NCI-H510A treated with DMSO at 0.1 percent for 48 hours (cell line): ENCODE measurements around the gene AUNIP.
A peak's percentile ranks its signal among the peaks of the same experiment; 100 is the strongest.
"Not testable (repeated sequence)": the region's sequence is repeated elsewhere in the genome, so short reads cannot be mapped to it uniquely, and the experiment has no call there.

Source experiments
- DNase-seq: peaks from one replicate; lab custom pipeline; 2025; lab: John Stamatoyannopoulos, UW

Gene AUNIP

DNA sequence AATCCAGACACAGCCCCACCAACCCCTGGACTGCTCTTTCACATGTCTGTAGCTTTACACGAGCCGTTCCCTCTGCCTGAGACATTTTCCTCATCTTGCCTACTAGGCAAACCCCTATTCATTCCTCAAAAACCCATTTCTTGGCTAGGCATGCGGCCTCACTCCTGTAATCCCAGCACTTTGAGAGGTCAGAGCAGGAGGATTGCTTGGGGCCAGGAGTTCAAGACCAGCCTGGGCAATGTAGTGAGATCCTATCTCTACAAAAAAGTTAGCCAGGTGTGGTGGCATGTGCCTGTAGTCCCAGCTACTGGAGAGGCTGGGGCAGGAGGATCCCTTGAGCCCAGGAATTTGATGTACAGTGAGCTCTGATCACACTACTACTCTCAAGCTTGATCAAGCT is 5.2 kb upstream of the AUNIP start:
- DNase-seq = no peak

DNA sequence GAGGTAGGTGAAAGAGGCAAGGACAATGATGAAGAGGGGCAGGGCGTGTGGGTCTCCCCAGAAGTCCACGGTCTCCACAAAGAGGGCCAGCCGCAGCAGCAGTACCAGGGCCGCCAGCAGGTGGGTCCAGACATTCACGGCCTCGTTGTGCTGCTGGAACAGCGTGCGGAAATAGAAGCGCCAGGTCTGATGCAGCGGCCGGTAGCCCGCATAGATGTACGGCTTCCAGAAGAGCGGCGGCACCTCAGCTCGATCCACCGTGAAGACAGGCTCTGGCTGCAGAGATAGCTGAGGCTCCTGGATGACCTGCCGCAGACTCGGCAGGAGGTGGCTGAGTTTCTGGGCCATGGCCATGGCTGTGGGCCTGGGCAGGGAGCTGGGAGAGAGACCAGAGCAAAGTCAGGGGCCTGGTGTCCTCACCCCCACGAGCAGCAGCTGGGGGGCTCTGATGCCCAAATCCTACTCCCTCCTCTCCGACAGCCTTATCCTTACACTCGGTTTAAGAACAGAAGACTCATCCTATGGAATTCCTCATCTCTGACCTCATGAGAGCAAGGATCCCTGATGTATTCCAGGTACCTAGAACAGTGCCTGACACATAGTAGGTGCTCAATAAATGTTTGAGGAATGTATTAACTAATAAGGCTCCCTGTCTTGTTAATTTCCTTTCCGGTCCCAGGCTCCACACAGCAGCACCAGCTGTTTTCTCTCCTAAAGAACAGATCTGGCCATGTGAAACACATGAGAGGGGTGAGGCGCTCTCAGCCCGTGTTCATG is 4.4 kb upstream of the AUNIP start:
- DNase-seq = no peak

DNA sequence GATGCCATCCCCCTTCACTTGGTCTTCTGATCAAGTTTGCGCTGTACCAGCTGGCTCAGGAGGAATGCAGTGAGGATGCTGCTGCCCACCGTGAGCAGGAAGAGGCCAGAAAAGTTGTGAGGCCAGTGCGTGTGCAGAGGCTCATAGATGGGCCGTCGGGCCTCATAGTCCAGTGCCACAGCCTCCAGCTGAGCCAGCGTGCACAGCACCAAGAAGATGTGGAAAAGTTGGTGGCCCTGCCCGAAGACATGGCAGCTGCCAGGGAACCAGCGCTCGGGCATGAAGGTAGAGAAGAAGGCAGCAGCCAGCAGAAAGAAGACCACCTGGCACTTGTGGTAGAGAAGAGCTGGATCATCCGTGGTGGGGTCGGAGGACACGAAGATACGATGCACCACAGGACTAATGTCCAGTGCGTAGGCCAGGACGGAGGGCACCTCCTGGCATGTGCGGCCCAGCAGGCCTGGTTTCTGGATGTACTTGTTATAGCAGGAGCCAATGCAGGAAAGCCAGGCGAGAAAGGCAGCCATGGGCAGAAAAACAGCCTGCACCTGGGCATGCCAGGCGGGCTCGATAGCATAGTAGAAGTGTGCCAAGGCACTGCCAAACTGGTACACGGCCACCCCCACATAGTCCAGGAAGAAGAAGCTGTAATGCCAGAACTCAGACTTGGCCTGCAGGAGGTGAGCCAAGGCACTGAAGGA is 3.7 kb upstream of the AUNIP start:
- DNase-seq = no peak

DNA sequence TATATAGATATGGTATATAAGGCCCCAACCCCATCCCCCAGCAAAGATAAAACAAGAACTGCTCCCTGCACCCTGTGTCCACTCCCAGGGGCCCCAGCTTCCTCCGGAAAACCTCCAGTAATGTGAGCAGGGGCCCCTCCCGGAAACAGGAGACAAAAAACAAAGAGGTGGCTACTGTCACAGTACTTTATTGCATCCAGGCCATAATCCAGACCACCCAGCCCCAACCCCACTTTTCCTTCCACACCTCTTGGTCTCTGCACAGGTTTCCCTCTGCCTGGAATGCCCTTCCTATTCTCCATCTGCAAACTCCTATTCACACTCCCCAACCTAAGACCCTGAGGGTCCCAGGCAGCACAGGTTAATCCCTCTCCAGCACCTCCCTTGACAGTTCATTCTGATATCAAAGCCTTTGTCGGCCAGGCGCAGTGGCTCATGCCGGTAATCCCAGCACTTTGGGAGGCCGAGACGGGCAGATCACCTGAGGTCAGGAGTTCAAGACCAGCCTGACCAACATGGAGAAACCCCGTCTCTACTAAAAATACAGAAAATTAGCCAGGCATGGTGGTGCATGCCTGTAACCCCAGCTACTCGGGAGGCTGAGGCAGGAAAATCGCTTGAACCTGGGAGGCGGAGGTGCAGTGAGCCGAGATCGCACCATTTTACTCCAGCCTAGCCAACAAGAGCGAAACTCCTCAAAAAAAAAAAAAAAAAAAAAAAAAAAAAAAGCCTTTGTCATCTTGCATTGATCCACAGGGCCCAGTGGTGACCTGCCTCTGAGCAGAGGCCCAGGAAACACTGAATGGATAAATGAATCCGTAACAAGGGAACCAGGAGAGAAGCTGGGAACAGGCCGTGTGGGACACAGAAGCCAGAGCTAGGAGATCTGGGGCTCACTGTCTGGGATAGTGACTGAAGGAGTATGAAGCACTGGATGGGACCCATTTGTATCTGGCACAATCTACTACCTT is 2.3 kb upstream of the AUNIP start:
- no peak for DNase-seq

DNA sequence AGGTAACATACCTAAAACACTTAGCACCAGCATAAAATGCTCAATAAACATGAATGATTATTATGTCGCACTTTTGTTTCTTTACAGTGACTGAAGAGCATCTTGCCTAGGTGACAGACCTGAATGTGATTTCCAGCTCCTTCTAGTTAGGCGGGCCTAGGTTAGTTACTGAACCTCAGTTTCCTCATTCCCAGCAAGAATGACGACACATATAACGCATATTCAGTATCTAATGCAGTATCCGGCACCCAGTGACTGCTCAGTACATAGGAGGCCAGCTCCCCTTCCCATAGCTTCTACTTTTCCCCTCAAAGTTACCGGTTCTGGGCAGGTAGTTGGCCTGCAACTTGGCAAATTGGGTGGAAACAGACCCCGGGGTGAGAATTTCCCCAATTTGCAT is 763 bp downstream of the AUNIP start:
- DNase-seq = peak; percentile 4

DNA sequence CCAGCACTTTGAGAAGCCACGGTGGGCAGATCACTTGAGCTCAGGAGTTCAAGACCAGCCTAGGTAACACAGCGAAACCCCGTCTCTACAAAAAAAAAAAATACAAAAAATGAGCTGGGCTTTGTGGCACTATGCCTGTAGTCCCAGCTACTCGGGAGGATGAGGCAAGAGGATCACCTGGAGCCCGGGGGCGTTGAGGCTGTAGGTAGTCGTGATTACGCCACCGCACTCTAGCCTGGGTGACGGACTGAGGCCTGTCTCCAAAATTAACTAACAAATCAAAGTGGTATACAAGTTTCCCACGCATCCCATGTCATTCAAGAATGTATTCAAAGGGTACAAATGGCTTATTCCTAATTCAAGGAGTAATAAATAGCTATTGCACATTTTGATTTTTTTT is 2.4 kb downstream of the AUNIP start:
- no peak for DNase-seq

DNA sequence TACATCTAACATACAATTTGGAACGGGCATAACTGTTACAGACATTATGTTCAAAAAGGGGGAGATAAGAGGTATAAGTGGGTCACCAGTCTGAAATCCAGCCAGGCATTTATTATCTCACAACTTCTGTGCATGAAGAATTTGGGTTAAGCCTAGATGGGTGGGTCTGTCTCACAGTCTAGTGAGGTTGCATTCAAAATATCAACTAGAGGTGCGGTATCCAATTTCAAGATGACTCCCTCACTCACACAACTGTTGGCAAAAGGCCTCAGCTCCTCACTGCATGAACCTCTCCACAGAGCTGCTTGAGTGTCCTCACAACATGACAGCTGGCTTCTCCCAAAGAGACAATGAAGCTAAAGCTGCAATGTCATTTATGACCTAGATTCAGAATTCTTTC is 4.7 kb downstream of the AUNIP start:
- peak; percentile 3 for DNase-seq

DNA sequence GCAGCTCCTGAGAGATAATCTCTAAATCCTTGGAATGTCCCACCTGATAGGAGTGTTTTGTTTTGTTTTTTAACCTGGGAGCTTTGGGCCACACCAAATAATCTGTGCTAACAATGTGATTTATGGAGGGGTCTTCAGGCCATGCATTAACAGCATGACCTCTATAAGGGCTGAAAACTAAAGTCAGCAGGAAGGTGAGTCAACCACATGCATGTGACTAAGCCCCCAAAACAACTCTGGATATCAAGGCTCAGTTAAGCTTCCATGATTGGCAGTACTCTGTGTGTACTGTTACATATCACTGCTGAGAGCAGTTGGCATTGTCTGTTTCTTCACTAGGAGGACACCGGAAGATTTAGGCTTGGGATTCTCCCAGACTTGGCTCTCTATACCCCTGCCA is 10.7 kb downstream of the AUNIP start:
- DNase-seq = no peak

DNA sequence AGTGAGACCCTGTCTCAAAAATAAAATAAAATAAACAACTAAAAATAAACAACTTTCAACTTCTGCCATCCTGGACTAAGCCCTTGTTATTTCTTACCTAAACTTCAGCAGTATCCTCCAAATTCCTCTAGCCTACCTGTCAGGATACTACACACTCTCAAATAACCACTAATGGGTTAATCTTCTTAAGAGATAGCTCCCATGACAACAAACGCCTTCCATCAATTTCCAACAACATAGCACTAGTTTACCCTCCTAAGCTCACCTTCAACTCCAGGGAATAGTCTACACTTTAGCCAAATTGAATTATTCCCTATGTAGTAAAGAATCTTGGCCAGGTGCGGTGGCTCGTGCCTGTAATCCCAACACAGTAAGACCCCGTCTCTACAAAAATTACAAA is 11.3 kb downstream of the AUNIP start:
- DNase-seq = no peak

DNA sequence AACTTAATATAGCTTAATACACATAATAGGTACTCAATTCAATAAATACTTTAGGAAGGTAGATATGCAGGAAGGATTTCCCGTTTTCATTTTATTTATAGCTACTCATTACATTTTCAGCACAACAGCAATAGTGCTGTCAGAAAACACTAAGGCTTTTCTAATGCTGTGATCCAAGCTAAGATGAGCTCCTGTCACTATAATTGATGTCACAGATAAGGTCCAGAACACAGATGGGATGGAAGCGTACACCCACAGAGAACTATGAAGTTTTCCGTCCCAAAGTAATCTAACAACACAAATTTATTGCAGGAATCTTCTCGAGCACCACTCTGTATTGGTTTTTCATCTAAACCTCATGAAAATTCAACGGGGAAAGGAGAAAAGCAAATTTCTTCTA is 13.6 kb downstream of the AUNIP start:
- DNase-seq = no peak

DNA sequence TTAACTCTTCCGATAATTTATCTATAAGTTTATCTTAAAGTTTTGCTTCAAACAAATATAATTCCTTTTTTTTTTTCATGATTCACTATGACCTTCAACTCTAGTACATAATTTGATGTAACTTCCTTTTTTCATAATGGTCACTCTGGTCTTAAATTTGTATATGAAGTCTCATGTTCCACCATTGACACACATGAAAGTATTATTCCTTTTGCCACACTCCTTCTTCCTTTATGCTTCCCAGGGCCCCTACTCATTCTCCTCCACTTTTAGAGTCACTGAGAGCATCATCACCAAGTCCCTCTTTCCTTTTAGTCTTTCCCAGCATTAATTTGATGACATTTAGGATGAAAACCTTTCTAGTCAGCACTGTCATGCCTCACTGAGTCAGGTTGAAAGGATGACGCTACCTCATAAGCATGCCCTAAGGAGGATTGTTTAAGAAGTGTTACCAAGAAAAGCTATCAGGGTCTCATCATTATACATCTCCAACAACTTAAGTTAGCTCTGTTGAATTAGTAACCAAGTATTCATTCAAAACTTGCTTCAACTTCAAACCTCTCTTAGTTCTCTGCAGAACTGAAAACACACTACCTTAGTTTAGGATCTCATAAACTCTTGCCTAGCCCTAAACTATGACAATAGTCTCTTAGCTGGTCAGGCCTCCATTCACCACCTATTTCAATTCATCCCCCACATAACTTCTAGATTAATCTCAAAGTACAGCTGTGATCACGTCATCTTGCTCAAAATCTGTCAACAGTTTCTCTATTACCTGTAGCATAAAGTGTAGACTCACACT is 14.5 kb downstream of the AUNIP start:
- DNase-seq = no peak

DNA sequence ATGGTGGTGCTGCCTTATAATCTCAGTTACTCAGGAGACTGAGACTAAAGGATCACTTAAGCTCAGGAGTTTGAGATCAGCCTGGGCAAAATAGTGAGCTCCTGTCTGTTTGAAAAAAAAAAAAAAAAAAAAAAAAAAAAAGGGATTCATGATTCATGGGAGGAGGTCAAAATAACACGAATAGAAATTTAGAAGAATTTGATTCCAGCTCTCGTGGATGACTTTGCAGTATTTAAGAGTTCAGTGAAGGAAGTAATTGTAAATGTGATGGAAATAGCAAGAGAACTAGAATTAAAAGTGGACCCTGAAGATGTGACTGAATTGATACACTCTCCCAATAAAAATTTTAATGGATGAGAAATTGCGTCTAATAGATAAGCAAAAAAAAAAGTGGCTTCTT is 15.8 kb downstream of the AUNIP start:
- DNase-seq = no peak

DNA sequence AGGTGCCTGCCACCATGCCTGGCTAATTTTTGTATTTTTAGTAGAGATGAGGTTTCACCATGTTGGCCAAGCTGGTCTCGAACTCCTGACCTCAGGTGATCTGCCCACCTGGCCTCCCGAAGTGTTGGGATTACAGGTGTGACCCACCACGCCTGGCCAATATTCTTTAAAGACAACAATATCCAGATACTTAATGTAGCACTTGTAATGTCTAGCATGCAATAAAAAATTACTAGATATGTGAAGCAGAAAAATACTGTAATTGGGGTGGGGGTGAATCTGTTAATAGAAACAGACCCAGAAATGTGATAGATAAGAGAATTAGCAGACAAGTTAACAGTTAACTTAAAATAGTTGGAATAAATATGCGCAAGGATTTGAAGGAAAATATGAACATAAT is 19.4 kb downstream of the AUNIP start:
- DNase-seq = not testable (repeated sequence)

DNA sequence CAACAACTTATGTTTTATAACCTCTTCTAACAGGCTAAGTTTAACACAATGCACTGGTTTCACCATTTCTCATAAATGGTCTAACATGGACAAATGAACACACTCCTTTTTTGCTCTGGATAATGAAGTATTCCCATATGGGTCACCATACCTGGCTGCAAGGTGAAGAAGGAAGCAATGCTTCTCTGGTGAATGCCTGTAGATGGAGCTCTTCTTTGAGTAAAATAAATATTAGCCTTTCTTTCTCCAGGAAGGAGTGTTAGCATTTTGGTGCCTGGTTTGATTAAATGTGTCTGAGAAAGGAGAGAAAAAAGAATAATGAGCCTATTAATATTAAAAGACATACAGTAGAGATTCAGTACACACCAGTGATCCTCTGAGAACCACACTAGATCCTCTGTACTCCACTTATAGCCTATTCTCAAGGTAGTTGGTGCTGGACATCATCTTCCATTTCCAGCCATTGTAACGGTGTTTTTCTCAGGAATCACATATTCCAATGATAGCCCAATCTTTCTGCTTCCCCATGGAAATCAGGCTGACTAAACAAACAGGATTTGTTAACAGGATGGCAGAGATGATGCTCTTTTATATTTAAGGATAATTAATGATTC is 21.9 kb downstream of the AUNIP start:
- DNase-seq = peak; percentile 44

DNA sequence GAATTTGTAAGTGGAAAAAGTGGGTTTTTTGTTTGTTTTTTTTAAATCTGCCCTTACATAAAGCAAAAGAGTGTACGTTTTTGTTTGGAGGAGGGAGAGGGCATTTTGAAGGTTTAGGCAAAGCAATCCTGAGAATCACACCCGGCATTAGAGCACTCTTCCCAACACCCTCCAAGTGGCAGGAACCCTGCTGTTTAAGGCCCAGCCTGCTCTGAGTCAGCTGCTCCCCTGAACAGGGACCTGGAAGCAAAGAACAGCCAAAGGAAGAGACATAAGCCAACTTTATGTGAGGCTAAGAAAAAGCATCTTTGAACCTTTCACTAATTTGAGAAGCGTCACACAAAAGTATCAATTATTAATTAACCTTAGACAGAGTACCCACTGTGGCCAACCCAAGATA is 22.6 kb downstream of the AUNIP start:
- DNase-seq = no peak

DNA sequence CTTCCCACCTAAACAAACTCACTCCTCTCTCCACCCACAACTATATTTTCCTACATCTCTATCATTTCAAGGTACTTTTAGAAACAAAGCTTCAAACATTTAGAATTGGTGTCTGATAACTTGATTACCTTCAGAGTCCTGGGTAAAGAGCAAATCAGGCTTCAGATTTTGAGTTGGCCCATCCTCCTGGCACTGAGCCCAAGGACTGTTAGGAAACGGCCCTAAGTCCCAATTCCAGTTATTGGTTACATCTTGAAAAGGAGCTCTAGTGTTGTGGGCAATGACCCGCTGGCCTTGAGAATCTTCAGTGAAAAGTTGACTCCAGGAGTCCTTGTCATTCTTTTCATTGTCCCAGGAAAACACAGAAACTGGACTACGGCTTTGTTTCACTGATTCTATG is 24.4 kb downstream of the AUNIP start:
- no peak for DNase-seq

DNA sequence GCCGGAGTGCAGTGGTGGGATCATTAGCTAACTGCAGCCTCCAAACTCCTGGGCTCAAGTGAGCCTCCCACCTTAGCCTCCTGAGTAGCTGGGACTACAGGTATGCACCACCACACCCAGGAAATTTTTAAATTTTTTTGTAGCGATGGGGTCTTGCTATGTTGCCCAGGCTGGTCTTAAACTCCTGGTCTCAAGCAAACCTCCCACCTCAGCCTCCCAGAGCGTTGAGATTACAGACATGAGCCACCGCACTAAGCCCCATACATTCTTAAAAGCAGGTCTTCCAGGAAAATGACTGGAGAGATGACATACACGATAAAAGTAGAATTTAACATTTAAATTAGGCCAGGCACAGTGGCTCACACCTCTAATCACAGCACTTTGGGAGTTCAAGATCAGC is 26.1 kb downstream of the AUNIP start:
- DNase-seq = no peak

DNA sequence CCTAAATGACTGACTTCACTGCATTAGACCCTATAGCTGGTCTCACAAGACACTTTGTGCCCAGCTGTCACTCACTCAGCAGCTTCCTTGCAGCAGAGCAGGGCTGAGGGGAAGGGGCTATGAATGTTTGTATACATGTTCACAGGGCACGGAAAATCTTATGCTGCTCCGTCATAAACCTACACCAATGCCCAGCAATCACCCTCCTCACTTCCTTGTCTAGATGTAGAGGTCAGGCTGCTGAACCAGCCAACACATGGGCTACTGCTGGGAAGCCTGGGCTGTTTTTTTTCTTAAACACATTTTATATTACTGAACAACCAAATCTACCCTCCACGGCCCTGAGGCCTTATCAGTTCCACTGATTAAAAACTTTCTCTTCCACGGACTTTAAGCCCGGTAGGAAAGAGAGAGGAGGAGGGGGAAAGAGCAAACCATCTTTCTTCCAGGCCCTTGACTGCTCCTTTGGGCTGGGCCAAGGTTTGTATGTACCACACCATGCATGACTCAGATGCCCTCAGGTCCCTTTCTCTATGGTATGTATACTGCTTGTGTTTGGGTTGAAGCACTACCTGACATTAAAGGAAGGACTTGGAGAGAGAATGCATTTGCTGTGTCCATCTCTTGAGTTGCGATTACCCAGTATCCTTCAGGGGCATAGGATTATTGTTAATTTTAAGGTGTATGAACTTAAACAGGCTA is 26.8 kb downstream of the AUNIP start:
- no peak for DNase-seq

DNA sequence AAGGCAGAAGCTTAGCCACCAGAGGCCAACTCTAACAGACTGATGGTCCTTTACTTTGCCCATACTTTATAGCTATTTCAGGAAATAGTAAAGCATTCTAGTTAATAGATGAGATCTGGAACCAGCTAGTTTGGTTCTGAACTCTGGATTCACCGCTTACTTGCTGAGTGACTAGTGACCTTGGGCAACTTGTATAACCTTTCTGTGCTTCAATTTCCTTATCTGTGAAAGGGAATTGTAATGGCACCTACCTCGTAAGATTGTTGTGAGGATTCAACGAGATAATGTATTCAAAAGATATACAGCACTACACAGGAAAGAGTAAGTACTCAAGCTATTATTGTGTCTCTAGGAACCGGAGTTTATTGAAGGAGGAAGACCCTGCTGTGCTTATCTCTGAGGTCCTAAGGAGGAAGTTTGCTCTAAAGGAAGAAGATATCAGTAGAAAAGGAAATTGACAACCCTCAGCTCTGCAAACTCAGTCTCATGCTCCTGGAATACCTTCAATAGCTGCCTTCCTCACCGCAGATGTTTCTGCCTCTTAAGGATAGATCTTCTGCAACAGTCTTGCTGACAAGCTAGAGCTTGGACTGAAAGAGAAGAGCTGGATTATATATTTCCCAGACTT is 27.6 kb downstream of the AUNIP start:
- no peak for DNase-seq

DNA sequence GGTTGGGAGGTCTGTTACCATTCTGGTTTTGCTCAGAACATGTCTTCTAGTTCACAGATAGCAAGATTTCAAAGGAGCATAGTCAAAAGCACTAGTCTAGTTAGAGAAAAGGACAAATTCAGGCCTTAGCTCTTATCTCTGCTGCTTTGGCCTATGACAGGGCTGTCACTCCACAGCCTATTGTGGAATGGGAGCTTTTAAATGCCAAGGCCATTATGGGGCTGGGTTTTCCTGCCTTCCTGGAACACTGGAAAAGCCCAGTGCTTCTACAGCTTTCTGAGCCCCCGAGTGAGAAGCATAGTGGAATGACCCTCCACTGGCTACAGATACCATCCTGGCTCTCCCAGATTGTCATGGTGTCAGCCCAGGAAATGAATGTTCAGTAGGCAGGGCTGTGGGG is 30.2 kb downstream of the AUNIP start:
- no peak for DNase-seq
